SK-N-MC (cell line): ENCODE results near the gene ELMOD3.

Experiments used
- EZH2 ChIP-seq: fragments of 200-600 bp; sonication (generic); IDR thresholded peaks from one replicate; pipeline ENCODE4 v1.6.1; 2017; ENCODE audit warnings: antibody characterized with exemption
- FOXP2 ChIP-seq: optimal IDR thresholded peaks from 2 replicates; pipeline ENCODE3; 2011; ENCODE audit warnings: mild to moderate bottlenecking, moderate library complexity; ENCODE audit not compliant: insufficient read depth; ENCODE audit errors: extremely low read length, control extremely low read depth

GRCh38 chr2:85437488-85438200, 83.1 kb downstream of the ELMOD3 start:
- TF ChIP-seq FOXP2 (no peak), EZH2 (no peak)
